Measurements from ENCODE around the gene PABPC1L.
"Not testable (repeated sequence)": the region's sequence is repeated elsewhere in the genome, so short reads cannot be mapped to it uniquely, and the experiment has no call there.

Gene PABPC1L

DNA sequence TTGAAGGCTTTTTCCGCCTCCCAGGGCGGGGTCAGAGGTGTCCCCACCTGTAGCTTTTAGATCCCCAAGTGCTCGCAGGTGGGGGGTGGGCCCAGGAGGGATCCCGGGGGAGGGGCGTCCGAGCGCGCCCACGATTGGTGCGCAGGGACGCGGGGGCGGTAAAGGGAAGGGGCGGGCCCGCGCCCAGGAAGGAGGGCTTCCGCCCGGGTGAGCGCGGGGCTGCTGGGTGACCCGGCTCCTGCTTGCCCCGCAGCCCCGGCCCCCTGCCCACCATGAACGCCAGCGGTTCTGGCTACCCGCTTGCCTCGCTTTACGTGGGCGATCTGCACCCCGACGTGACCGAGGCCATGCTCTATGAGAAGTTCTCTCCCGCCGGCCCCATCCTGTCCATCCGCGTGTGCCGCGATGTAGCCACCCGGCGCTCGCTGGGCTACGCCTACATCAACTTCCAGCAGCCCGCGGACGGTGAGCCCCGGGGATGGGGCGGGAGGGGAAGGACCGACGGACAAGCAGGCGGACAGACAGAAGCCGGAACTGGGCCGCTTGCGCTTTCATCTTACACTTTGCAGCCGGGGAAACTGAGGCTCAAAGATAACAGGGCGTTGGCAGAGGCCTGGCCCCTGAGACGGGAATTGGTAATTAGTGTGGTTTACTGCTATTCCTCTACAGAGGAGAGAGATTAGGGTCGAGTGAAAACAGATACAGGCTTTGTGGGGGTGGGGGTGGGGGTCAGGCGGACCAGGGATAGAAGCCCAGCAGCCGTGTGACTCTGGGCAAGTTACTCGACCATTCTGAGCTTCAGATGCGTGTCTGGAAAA lies at the start of gene PABPC1L:
Gene PABPC1L (plus strand): TSS at position 189 of the 818 bp plus-strand sequence. CDS start 84 bp downstream, at position 273.
- DNase-seq, result peak; percentile 65

DNA sequence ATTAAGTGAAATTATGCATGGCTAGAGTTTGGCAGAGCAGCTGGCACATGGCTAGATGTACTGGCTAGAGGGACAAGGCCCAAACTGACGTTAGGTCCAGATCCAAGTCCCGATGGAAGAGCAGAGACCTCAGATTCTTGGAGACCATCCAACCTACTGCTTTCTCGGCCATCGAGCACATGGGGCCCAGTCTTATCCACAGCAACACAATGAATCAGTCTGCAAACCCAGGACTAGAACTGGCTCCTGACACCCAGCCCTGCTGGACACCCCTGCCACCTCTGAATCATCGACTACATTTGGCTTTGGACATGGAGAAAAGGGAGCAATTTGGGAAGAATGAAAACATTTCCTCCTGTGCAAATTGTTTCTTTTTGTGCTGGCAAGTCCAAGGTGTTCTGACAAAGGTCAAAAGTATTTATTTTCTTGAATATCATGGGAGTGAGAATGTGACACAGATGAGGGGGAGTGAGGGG lies 48.3 kb upstream of the PABPC1L start:
- no peak for DNase-seq

- DNase-seq, result no peak
Observed at GRCh38 chr20:44862286-44862685, 47.6 kb upstream of the PABPC1L start.

DNA sequence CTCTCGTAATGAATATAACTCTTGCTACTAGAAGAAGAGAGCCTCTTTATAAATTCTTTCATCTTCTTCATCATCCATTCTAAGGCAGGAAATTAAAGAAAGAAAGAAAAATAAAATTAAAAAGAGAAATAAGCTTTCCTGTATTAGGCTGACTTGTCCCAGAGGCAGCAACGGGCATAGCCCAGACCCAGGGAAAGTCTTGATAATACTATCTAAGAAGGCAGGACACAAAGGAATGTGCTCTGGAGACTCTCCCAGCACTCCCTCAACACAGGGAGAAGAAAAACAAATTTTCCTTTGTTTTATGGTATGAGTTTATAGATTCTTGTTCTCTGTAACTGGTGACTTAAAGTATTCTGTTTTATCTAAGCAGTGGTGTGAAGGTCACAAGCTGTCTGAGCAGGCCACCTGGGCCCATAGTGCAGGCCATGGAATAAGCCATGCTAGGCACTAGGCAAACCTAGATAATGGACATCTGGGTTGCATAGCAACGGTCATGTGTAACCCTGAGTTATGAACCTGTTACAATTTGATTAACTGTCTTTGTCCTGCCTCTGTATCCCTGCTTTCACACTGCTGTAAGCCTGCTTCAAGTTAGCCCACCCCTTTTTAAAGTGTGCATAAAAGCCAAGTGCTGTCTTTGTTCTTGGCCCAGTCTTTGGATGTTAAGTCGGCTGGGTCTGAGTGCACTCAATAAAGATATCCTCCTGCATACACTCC lies 46.3 kb upstream of the PABPC1L start:
- DNase-seq, result not testable (repeated sequence)

- not testable (repeated sequence) for DNase-seq
Observed at GRCh38 chr20:44864493-44864892, 45.4 kb upstream of the PABPC1L start.

DNA sequence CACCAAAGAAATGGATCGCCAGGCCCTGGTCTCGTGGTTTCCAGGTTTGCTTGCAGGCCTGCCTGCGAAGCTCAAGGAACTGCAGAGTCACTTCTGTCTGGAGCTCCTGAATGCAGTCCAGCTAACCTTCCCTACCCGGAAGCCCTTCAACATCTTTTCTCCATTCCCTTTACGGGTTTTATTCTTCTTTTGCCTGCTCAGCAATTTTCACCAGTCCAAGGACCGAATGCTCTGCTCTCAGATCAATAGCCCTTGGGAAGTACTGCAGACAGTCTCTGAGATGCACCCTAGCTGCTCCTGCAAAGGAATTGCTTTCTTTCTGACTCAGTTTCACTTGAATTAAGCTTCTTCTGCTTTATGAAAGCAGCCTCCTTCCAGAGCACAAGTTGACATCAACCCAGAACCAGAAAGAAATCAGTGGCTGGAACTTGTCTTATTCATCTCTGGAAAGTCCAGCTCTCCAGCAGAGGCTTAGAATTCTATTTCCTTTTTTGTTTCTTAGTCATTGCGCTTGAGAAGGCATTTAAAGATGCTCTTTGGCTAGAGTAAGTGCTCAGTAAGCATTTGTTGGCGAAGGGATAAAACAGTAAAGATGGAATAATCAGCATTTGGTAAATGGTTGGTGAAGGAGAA lies 43.0 kb upstream of the PABPC1L start:
- DNase-seq, result no peak

DNA sequence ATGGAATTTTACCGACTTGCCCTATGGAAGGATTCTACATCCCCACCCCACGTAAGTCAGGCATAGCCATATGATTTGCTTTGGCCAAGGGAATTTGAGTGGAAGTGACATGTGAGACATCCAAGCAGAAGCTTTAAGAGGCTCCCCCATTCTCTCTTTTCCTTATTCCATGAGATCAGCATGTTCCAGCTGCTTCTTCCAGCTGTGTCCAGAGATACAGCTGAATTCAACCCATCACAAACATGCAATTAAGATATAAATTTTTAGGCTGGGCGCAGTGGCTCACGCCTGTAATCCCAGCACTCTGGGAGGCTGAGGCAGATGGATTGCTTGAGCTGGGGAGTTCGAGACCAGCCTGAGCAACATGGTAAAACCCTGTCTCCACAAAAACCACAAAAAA lies 40.4 kb upstream of the PABPC1L start:
- no peak for DNase-seq

DNA sequence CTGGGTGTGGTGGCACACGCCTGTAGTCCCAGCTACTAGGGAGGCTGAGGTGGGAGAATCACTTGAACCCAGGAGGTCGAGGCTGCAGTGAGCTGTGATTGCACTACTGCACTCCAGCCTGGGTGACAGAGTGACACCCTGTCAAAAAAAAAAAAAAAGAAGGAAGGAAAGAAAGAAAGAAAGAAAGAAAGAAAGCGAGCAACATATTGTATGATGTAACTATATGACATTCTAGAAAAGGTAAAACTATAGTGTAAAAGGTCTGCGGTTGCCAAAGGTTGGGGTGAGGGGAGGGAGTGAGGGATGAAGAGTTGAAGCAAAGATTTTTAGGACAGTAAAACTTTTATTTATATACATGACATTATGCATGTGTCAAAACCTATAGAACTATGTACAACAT lies 27.5 kb upstream of the PABPC1L start:
- DNase-seq, result not testable (repeated sequence)

- no peak for DNase-seq
Observed at GRCh38 chr20:44883214-44883902, 26.5 kb upstream of the PABPC1L start.

DNA sequence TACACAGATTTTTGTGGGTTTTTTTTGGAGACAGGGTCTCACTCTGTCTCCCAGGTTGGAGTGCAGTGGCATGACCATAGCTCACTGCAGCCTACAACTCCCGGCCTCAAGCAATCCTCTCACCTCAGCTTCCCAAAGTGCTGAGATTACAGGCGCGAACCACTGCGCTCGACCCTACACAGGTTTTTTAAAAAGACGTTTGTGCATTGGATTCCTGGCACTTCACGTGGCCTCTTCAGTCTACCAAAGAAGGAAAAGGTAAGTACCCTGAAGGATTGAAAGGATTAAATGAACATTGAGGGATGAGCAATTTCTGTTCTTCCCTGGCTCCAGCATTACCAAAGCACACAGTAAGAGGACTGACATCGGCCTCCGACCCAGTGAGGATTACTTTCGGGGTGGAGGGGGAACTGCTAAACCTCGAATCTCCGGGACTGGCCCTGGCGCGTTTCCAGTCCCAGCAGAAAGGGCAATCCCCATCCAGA lies 24.9 kb upstream of the PABPC1L start:
- DNase-seq, result no peak

GRCh38 chr20:44885392-44886265 lies 24.2 kb upstream of the PABPC1L start, which contains the start of gene YWHAB:
TSS of gene YWHAB (plus strand) at chr20:44885705. CDS start at chr20:44901534, 15,829 bp downstream.
- DNase-seq, result peak; percentile 98

DNA sequence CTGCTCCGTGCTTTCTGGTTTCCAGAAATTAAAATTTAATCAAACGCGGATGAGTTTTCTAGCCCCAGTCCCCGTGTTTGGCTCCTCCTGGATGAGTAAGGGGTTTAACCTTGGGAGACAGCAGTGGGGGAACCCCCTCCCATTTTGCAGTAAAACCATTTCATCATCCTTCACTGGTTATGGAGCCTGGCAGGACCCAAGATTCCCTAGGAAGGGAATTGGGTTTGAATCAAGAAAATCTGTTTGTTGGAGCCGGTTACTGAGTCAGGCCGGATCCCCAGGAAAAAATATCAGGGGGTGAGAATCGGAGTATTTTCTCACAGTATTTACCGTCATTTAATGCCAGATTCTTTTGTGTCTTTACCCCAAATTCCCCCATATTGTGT lies 23.6 kb upstream of the PABPC1L start:
- DNase-seq, result no peak

- no peak for DNase-seq
Observed at GRCh38 chr20:44886828-44887227, 23.0 kb upstream of the PABPC1L start.

GRCh38 chr20:44887466-44887865 lies 22.4 kb upstream of the PABPC1L start:
- no peak for DNase-seq

DNA sequence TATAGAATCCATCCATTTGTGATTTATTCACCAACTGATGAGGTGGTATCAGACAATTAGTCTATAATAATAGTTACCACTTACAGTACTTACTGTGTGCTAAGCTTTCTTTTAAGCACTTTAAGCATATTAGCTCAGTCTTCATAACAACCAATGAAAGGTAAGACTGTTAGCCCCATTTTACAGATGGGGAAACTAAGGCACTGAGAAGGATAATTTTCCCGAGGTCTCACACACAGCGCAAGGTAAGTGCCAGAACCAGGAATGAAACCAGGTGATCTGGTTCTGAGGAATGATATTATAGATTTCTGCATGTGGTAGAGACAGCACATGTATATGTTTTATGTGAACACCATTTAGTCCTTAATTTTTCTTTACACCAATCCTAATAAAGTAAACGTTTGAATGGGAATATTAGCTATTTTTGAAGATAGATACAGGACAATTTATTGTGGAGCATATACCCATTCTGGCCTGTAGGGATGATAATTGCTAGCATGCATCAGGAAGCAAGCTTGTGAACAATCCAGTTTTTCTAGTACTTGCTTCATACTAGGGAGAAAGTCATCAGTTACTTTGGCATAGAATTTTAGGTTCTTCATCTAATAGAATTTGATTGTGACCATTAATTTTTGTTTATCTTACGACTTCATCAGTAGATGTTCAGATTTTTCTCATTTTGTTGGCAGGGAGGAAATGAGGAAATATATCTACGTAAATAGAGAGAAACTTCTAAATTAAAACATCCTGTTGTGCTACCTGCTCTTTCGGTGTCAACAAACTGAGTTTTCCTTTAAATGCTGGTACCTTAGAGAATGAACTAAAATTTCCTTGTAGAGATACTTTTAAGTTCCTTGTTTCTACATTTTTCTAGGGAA lies 21.4 kb upstream of the PABPC1L start:
- no peak for DNase-seq

DNA sequence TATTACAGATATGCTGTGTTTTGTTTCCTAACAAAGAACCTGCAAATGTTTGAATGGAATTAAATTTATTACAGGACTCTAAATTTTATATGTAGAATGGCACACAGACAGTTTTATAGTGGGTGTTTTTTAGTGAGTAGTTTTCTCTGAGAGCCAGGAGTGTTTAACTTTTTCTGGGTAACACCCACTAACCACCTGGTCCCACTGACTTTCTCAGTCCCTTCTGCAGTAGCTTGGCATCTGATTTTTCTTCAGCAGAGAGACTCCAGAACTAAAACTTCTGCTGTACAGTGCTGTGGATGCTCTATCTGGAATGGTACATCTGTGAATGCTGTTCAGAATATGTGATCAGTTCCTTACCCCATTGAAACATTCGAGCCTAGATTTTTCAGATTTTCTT lies 18.0 kb upstream of the PABPC1L start:
- DNase-seq, result no peak

DNA sequence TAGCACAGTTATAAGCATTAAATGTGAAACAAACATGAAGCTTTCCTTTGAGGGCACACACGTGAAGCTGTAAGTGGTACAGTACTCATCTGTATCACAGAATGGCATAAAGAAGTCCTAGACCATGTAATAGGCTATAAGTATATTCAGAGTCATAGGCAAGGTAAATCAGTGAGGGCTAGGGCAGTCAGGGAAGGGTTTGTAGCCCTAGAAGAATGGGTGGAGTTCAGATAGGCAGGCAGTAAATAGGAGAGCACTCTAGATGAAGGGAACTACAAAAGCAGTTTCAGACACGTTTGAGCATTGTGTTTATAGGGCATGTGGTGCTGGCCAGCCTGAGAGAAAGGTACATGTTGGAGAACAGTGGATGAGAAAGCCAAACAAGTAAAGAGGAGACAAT lies 14.9 kb upstream of the PABPC1L start:
- no peak for DNase-seq

GRCh38 chr20:44896583-44896982 lies 13.3 kb upstream of the PABPC1L start:
- DNase-seq, result no peak

GRCh38 chr20:44897133-44897532 lies 12.7 kb upstream of the PABPC1L start:
- DNase-seq, result no peak

GRCh38 chr20:44900231-44900854 lies 9.5 kb upstream of the PABPC1L start:
- DNase-seq, result no peak
